ENCODE results near the gene CTRL. TPM values are rescaled to one million over a fixed set of nuclear protein-coding genes. Genes with fewer than 3 reads are reported as not detected.

CTRL gene
- total and polyA plus RNA-seq, 5 donors from 2014 or later: 0.21 to 8.0 (median 1.1) TPM

- no peak overlapping the region for H3K27ac ChIP-seq (ENCODE audit: insufficient read depth, low read length, poor library complexity, severe bottlenecking)
- no peaks in the 10 kb centered on the region for H3K36me3 ChIP-seq (ENCODE audit: control insufficient read depth, insufficient read depth, low read length)
- H3K4me3 ChIP-seq (ENCODE audit: low read depth, low read length): no peak overlapping the region
- no peaks in the 10 kb centered on the region for H3K36me3 Mint-ChIP-seq
- no peaks in the 10 kb centered on the region for H3K9me3 ChIP-seq (ENCODE audit: control insufficient read depth in 2 of 2, low read length in 2 of 2)
- ATAC-seq (ENCODE audit: low read depth in 2 of 2): no peak
- H3K27me3 ChIP-seq (ENCODE audit: control insufficient read depth, insufficient read depth, low read length): no peaks in the 10 kb centered on the region
- peaks cover 11% of the 10 kb centered on the region for H3K27me3 Mint-ChIP-seq
- peaks cover 24% of the 10 kb centered on the region for H3K4me1 ChIP-seq (ENCODE audit: control insufficient read depth, insufficient read depth, low read length, poor library complexity, severe bottlenecking)
- H3K4me3 Mint-ChIP-seq: peak overlapping the region in 2 of 4 donors; percentile 44 to 53
- peaks cover 5 to 27% (median 18%) of the 10 kb centered on the region in 4 donors for H3K4me1 Mint-ChIP-seq
- peak overlapping the region in 2 of 3 donors; percentile 65 for H3K27ac Mint-ChIP-seq
- no peaks in the 10 kb centered on the region for H3K9me3 Mint-ChIP-seq
- DNase-seq: no peak
Measured at GRCh38 chr16:67971111-67971510, 39.4 kb upstream of the CTRL start.

GRCh38 chr16:67969254-67970039 lies 37.8 kb upstream of the CTRL start:
- peak overlapping the region; percentile 87 to 98 (median 92) for H3K4me3 Mint-ChIP-seq
- H3K9me3 Mint-ChIP-seq: no peaks in the 10 kb centered on the region
- Histone ChIP-seq H3K9me3 (ENCODE audit: control insufficient read depth in 2 of 2, low read length in 2 of 2) (no peaks in the 10 kb centered on the region), H3K27ac (ENCODE audit: insufficient read depth, low read length, poor library complexity, severe bottlenecking) (peak overlapping the region; percentile 65), H3K36me3 (ENCODE audit: control insufficient read depth, insufficient read depth, low read length) (no peaks in the 10 kb centered on the region), H3K4me3 (ENCODE audit: low read depth, low read length) (peak overlapping the region; percentile 80), H3K27me3 (ENCODE audit: control insufficient read depth, insufficient read depth, low read length) (no peaks in the 10 kb centered on the region), H3K4me1 (ENCODE audit: control insufficient read depth, insufficient read depth, low read length, poor library complexity, severe bottlenecking) (peaks cover 24% of the 10 kb centered on the region)
- DNase-seq (peak in 2 of 3 donors; percentile 27 to 44), ATAC-seq (ENCODE audit: low read depth in 2 of 2) (peak; percentile 6 to 17)
- H3K27me3 Mint-ChIP-seq: peaks cover 8% of the 10 kb centered on the region
- H3K4me1 Mint-ChIP-seq: peaks cover 5 to 39% (median 28%) of the 10 kb centered on the region in 4 donors
- H3K36me3 Mint-ChIP-seq: no peaks in the 10 kb centered on the region
- peak overlapping the region; percentile 90 to 94 (median 94) for H3K27ac Mint-ChIP-seq

- no peaks in the 10 kb centered on the region for H3K27me3 ChIP-seq (ENCODE audit: control insufficient read depth, insufficient read depth, low read length)
- peak within 1 kb of the TSS; percentile 65 for H3K27ac ChIP-seq (ENCODE audit: insufficient read depth, low read length, poor library complexity, severe bottlenecking)
- no peaks in the 10 kb centered on the region for H3K9me3 Mint-ChIP-seq
- peaks cover 5% of the 10 kb centered on the region for H3K27me3 Mint-ChIP-seq
- DNase-seq (peak; percentile 82 to 86 (median 86)), ATAC-seq (ENCODE audit: low read depth in 2 of 2) (peak; percentile 84 to 86)
- H3K36me3 ChIP-seq (ENCODE audit: control insufficient read depth, insufficient read depth, low read length): no peaks in the 10 kb centered on the region
- H3K4me3 Mint-ChIP-seq: peak within 1 kb of the TSS; percentile 90 to 98 (median 96)
- H3K36me3 Mint-ChIP-seq: no peaks in the 10 kb centered on the region
- peaks cover 5 to 40% (median 29%) of the 10 kb centered on the region in 4 donors for H3K4me1 Mint-ChIP-seq
- H3K9me3 ChIP-seq (ENCODE audit: control insufficient read depth in 2 of 2, low read length in 2 of 2): no peaks in the 10 kb centered on the region
- H3K27ac Mint-ChIP-seq: peak within 1 kb of the TSS; percentile 91 to 99 (median 94)
- H3K4me3 ChIP-seq (ENCODE audit: low read depth, low read length): peak within 1 kb of the TSS; percentile 80
- peaks cover 24% of the 10 kb centered on the region for H3K4me1 ChIP-seq (ENCODE audit: control insufficient read depth, insufficient read depth, low read length, poor library complexity, severe bottlenecking)
Measured at GRCh38 chr16:67968400-67969253, 37.0 kb upstream of the CTRL start, which contains the start of gene SLC12A4. TSS of gene SLC12A4 (minus strand) at chr16:67968637. CDS start at chr16:67968553, 84 bp downstream.

GRCh38 chr16:67967958-67968399 lies 36.3 kb upstream of the CTRL start:
- peak overlapping the region; percentile 51 for H3K27ac ChIP-seq (ENCODE audit: insufficient read depth, low read length, poor library complexity, severe bottlenecking)
- Mint-ChIP-seq H3K4me3 (peak overlapping the region; percentile 90 to 98 (median 96)), H3K27me3 (peaks cover 5% of the 10 kb centered on the region), H3K9me3 (no peaks in the 10 kb centered on the region), H3K36me3 (peaks cover 1% of the 10 kb centered on the region), H3K27ac (peak overlapping the region; percentile 7 to 99 (median 91)), H3K4me1 (peaks cover 5 to 40% (median 29%) of the 10 kb centered on the region in 4 donors)
- H3K4me3 ChIP-seq (ENCODE audit: low read depth, low read length): peak overlapping the region; percentile 72
- ATAC-seq (ENCODE audit: low read depth in 2 of 2) (peak in 1 of 2 donors; percentile 12), DNase-seq (peak in 1 of 3 donors; percentile 21)
- H3K4me1 ChIP-seq (ENCODE audit: control insufficient read depth, insufficient read depth, low read length, poor library complexity, severe bottlenecking): peaks cover 24% of the 10 kb centered on the region
- no peaks in the 10 kb centered on the region for H3K9me3 ChIP-seq (ENCODE audit: control insufficient read depth in 2 of 2, low read length in 2 of 2)
- no peaks in the 10 kb centered on the region for H3K27me3 ChIP-seq (ENCODE audit: control insufficient read depth, insufficient read depth, low read length)
- peaks cover 2% of the 10 kb centered on the region for H3K36me3 ChIP-seq (ENCODE audit: control insufficient read depth, insufficient read depth, low read length)

- H3K27ac Mint-ChIP-seq: peak overlapping the region; percentile 48 to 99 (median 91)
- H3K4me1 Mint-ChIP-seq: peaks cover 5 to 40% (median 29%) of the 10 kb centered on the region in 4 donors
- H3K27ac ChIP-seq (ENCODE audit: insufficient read depth, low read length, poor library complexity, severe bottlenecking): peak overlapping the region; percentile 51
- peak overlapping the region; percentile 72 for H3K4me3 ChIP-seq (ENCODE audit: low read depth, low read length)
- no peak for ATAC-seq (ENCODE audit: low read depth in 2 of 2)
- DNase-seq: peak in 2 of 3 donors; percentile 12 to 34
- peak overlapping the region; percentile 90 to 98 (median 96) for H3K4me3 Mint-ChIP-seq
- peaks cover 24% of the 10 kb centered on the region for H3K4me1 ChIP-seq (ENCODE audit: control insufficient read depth, insufficient read depth, low read length, poor library complexity, severe bottlenecking)
- H3K36me3 ChIP-seq (ENCODE audit: control insufficient read depth, insufficient read depth, low read length): peaks cover 4% of the 10 kb centered on the region
- peaks cover 4% of the 10 kb centered on the region for H3K36me3 Mint-ChIP-seq
- H3K27me3 Mint-ChIP-seq: peaks cover 5% of the 10 kb centered on the region
- no peaks in the 10 kb centered on the region for H3K9me3 Mint-ChIP-seq
- H3K9me3 ChIP-seq (ENCODE audit: control insufficient read depth in 2 of 2, low read length in 2 of 2): no peaks in the 10 kb centered on the region
- H3K27me3 ChIP-seq (ENCODE audit: control insufficient read depth, insufficient read depth, low read length): no peaks in the 10 kb centered on the region
Measured at GRCh38 chr16:67967183-67967957, 35.7 kb upstream of the CTRL start.

- H3K9me3 ChIP-seq (ENCODE audit: control insufficient read depth in 2 of 2, low read length in 2 of 2): no peaks in the 10 kb centered on the region
- no peaks in the 10 kb centered on the region for H3K27me3 ChIP-seq (ENCODE audit: control insufficient read depth, insufficient read depth, low read length)
- H3K36me3 Mint-ChIP-seq: peaks cover 4% of the 10 kb centered on the region
- H3K4me3 ChIP-seq (ENCODE audit: low read depth, low read length): peak overlapping the region; percentile 72
- peaks cover 24% of the 10 kb centered on the region for H3K4me1 ChIP-seq (ENCODE audit: control insufficient read depth, insufficient read depth, low read length, poor library complexity, severe bottlenecking)
- H3K36me3 ChIP-seq (ENCODE audit: control insufficient read depth, insufficient read depth, low read length): peaks cover 4% of the 10 kb centered on the region
- DNase-seq (no peak), ATAC-seq (ENCODE audit: low read depth in 2 of 2) (no peak)
- peak overlapping the region in 1 of 3 donors; percentile 91 for H3K27ac Mint-ChIP-seq
- peaks cover 5% of the 10 kb centered on the region for H3K27me3 Mint-ChIP-seq
- no peaks in the 10 kb centered on the region for H3K9me3 Mint-ChIP-seq
- H3K4me3 Mint-ChIP-seq: peak overlapping the region; percentile 15 to 98 (median 92)
- H3K4me1 Mint-ChIP-seq: peaks cover 5 to 40% (median 29%) of the 10 kb centered on the region in 4 donors
- H3K27ac ChIP-seq (ENCODE audit: insufficient read depth, low read length, poor library complexity, severe bottlenecking): no peak overlapping the region
Measured at GRCh38 chr16:67966549-67967182, 35.0 kb upstream of the CTRL start.
